Measurements from ENCODE around the gene GPR78.
"Not testable (repeated sequence)": the region's sequence is repeated elsewhere in the genome, so short reads cannot be mapped to it uniquely, and the experiment has no call there.

The GPR78 gene

GRCh38 chr4:8634773-8635172 lies 54.6 kb downstream of the GPR78 start:
- DNase-seq (ENCODE audit: low read depth, low spot score); CTCF ChIA-PET; H3K4me3 ChIP-seq (ENCODE audit: low read depth, low read length); POLR2A ChIA-PET: not testable (repeated sequence)

GRCh38 chr4:8635897-8636554 lies 55.8 kb downstream of the GPR78 start:
- H3K4me3 ChIP-seq (ENCODE audit: low read depth, low read length); DNase-seq (ENCODE audit: low read depth, low spot score); POLR2A ChIA-PET: not testable (repeated sequence)
- CTCF ChIA-PET: interaction anchor here (0.7 kb wide), 1 partner anchor 31 kb away, joined by 3 read pairs; no protein-coding TSS in a partner anchor

All from AG04449 (cell line).